Calu3 (cell line): ENCODE measurements around the gene PGA3. TPM values are rescaled to one million over a fixed set of nuclear protein-coding genes. Genes with fewer than 3 reads are reported as not detected.

ENCODE experiments used
- BruUV-seq: library from RNA; stranded (reverse); fragments of 400-500 nt; replicated peaks from 2 replicates; lab custom pipeline; 2021; lab: Mats Ljungman, UMichigan
- CTCF ChIA-PET: fragments of 300-600 bp; sonication (Branson Sonifier 250); formaldehyde crosslinking; loops from one replicate; lab custom pipeline; 2022; ENCODE audit warnings: antibody characterized with exemption; lab: Charles Lee
- DNase-seq: peaks from one replicate; pipeline ENCODE4 v3.0.0; 2022
- H3K27ac Mint-ChIP-seq: one replicate; pipeline ENCODE4 v1.8.0; 2022; ENCODE audit warnings: mixed read lengths; ENCODE audit not compliant: unreplicated experiment
- H3K27me3 Mint-ChIP-seq: one replicate; pipeline ENCODE4 v1.8.0; 2022; ENCODE audit warnings: mixed read lengths; ENCODE audit not compliant: unreplicated experiment
- H3K36me3 Mint-ChIP-seq: one replicate; pipeline ENCODE4 v1.8.0; 2022; ENCODE audit warnings: mild to moderate bottlenecking, moderate library complexity, mixed read lengths; ENCODE audit not compliant: insufficient read depth, unreplicated experiment
- H3K4me1 Mint-ChIP-seq: one replicate; pipeline ENCODE4 v1.8.0; 2022; ENCODE audit warnings: mild to moderate bottlenecking, low read depth, mixed read lengths; ENCODE audit not compliant: unreplicated experiment
- H3K4me3 Mint-ChIP-seq: one replicate; pipeline ENCODE4 v1.8.0; 2022; ENCODE audit warnings: mild to moderate bottlenecking, low read depth, moderate library complexity, mixed read lengths; ENCODE audit not compliant: unreplicated experiment
- H3K9me3 Mint-ChIP-seq: one replicate; pipeline ENCODE4 v1.8.0; 2022; ENCODE audit warnings: low read depth, mixed read lengths; ENCODE audit not compliant: unreplicated experiment
- intact Hi-C: fragments of 100-400 bp; cut with micrococcal nuclease; formaldehyde crosslinking; loops from one replicate; pipeline ENCODE4 v1.10.0; 2022; ENCODE audit not compliant: unreplicated experiment
- total RNA-seq: library from RNA; stranded (reverse); gene quantifications from 2 replicates; pipeline ENCODE4 v1.2.3, GENCODE V29; 2022
- TF ChIP-seq, protein P1 (sequence below): fragments of 200-600 bp; IDR thresholded peaks from one replicate; pipeline ENCODE4 v1.8.0; 2022; ENCODE audit warnings: antibody characterized with exemption; ENCODE audit not compliant: unreplicated experiment

PGA3 gene
- total RNA-seq, 1 experiment from 2014 or later: not detected

- Mint-ChIP-seq H3K9me3 (peaks cover 10% of the 10 kb centered on the region), H3K4me3 (no peak overlapping the region), H3K4me1 (peaks cover 69% of the 10 kb centered on the region), H3K27me3 (no peaks in the 10 kb centered on the region), H3K36me3 (peaks cover 37% of the 10 kb centered on the region), H3K27ac (no peak overlapping the region)
- BruUV-seq: no TSS peak
- TF ChIP-seq, protein P1, sequence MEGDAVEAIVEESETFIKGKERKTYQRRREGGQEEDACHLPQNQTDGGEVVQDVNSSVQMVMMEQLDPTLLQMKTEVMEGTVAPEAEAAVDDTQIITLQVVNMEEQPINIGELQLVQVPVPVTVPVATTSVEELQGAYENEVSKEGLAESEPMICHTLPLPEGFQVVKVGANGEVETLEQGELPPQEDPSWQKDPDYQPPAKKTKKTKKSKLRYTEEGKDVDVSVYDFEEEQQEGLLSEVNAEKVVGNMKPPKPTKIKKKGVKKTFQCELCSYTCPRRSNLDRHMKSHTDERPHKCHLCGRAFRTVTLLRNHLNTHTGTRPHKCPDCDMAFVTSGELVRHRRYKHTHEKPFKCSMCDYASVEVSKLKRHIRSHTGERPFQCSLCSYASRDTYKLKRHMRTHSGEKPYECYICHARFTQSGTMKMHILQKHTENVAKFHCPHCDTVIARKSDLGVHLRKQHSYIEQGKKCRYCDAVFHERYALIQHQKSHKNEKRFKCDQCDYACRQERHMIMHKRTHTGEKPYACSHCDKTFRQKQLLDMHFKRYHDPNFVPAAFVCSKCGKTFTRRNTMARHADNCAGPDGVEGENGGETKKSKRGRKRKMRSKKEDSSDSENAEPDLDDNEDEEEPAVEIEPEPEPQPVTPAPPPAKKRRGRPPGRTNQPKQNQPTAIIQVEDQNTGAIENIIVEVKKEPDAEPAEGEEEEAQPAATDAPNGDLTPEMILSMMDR: no peak
- DNase-seq: no peak
- CTCF ChIA-PET: no interaction called here
- intact Hi-C loops: no loop called here
Measured at GRCh38 chr11:61155741-61156140, 47.6 kb upstream of the PGA3 start.

DNA sequence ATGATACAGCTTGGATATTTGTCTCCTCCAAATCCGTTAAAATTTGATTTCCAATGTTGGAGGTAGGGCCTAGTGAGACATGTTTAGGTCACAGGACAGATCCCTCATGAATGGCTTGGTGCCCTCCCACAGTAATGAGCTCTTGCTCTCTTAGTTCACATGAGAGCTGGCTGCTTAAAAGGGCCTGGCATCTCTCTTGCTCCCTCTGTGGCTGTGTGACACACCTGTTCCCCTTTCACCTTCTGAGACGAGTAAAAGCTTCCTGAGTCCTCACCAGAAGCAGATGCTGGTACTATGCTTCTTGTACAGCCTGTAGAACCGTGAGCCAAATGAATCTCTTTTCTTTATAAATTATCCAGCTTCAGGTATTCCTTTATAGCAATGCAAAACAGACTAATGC is 45.6 kb upstream of the PGA3 start:
- BruUV-seq: no TSS peak
- Mint-ChIP-seq H3K9me3 (peaks cover 10% of the 10 kb centered on the region), H3K36me3 (peaks cover 53% of the 10 kb centered on the region), H3K27ac (peak overlapping the region; percentile 90), H3K4me1 (peaks cover 49% of the 10 kb centered on the region), H3K27me3 (no peaks in the 10 kb centered on the region), H3K4me3 (peak overlapping the region; percentile 24)
- no peak for DNase-seq
- CTCF ChIA-PET: interaction anchor here (0.6 to 1.2 kb wide), 2 partner anchors 204 to 239 kb away, joined by 3 read pairs; no protein-coding TSS in a partner anchor
- TF ChIP-seq, protein P1: no peak
- intact Hi-C loops: no loop called here

DNA sequence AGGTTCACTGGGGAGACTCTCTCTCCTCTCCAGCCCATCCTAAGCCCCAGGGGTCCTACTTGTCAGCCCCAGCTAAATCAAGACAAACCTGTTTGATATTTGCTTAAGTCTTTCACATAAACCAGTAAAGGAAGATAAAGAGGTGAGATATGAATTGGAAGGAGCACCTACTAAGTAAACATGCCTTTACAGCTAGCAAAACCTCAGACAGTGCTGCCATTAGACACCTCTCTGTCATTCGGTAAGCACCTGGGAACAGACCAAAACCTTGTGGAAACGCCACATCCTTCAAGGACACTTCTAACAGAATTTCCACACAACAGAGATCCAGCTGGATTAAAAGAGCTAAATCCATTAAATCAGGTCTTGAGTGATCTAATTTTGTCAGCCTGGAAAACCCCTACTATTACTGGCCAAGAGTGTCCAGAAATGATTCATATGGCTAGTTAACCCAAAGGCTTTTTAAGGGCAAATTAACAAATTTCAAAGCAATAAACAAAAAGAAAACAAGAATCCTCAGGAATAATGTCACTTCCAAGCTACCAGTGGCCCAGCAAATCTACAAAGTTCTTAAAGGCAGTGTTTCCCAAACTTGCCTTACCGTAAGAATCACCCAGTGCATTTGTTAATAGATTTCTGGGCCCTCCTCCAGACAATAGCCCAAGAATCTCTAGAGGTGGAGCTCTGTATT is 44.5 kb upstream of the PGA3 start:
- TF ChIP-seq, protein P1: no peak
- DNase-seq: peak; percentile 28
- H3K4me1 Mint-ChIP-seq: peaks cover 38% of the 10 kb centered on the region
- peak overlapping the region; percentile 90 for H3K27ac Mint-ChIP-seq
- CTCF ChIA-PET: interaction anchor here (0.8 kb wide), 1 partner anchor 244 kb away, joined by 3 read pairs; no protein-coding TSS in a partner anchor
- H3K4me3 Mint-ChIP-seq: peak overlapping the region; percentile 24
- H3K36me3 Mint-ChIP-seq: peaks cover 58% of the 10 kb centered on the region
- no TSS peak for BruUV-seq
- intact Hi-C loops: no loop called here
- H3K9me3 Mint-ChIP-seq: peaks cover 13% of the 10 kb centered on the region
- H3K27me3 Mint-ChIP-seq: no peaks in the 10 kb centered on the region

DNA sequence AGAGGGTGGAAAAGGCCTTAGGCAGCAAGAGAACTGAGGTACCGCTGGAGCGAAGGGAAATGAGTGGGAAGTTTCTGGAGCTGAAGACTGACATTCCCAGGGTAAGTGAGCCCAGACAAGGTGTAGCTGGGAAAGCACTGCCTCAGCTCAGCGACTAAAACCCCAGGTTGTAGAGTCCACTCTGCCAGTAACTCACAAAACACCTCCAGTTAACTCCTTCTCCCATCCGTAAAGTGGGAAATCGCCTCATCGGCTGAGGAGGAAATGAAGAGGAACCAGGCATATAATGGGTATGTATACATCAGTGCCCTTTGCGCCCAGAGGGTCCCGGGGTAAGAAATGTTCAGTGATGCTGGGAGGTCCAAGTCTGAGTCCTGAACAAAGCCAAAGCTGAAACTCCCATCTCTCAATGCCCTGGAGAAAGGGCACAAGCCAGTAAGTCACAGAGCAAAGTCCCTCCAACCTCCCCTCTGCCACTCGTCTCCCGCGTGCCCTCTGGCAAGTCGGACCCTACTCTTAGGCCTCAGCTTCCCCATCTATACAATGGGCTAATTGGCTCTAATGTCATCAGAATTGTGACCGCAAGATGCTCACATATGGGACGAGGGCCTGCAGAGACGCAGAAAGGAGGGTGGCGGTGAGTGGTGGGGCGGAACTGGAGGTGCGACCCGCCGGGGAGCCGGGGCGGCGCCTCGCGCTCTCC is 42.7 kb upstream of the PGA3 start:
- DNase-seq: no peak
- TSS peak; percentile 22 for BruUV-seq

More for the DNA sequence above, 42.7 kb upstream of the PGA3 start:
- TF ChIP-seq, protein P1: no peak
- H3K27ac Mint-ChIP-seq: peak overlapping the region; percentile 91
- intact Hi-C loops: no loop called here
- H3K27me3 Mint-ChIP-seq: no peaks in the 10 kb centered on the region
- H3K36me3 Mint-ChIP-seq: peaks cover 44% of the 10 kb centered on the region
- CTCF ChIA-PET: interaction anchor here (0.7 to 1.5 kb wide), 2 partner anchors 18 to 245 kb away, joined by 3 read pairs; no protein-coding TSS in a partner anchor
- peak overlapping the region; percentile 92 for H3K4me3 Mint-ChIP-seq
- peaks cover 29% of the 10 kb centered on the region for H3K4me1 Mint-ChIP-seq
- H3K9me3 Mint-ChIP-seq: peaks cover 5% of the 10 kb centered on the region
